Measurements from ENCODE around the gene ATG5. TPM values are rescaled to one million over a fixed set of nuclear protein-coding genes. Genes with fewer than 3 reads are reported as not detected.

ATG5 gene
- total RNA-seq, 2 donors from 2014 or later = 42.1 to 48.0 TPM

DNA sequence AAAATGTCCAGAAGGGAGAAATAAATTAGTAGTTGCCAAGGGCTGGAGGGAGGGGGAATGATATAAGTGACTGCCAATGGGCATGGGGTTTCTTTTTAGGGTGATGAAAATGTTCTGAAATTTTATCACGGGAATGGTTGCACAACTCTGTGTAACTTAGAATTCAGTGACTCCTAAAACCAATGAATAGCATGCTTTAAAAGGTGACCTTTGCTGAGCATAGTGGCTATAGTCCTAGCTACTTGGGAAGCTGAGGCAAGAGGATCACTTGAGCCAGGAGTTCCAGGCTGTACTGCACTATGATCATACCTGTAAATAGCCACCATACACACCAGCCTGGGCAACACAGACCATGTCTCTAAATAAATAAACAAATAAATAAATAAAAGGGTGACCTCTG is 109.0 kb downstream of the ATG5 start:
- Histone ChIP-seq H3K27me3 (no peaks in the 10 kb centered on the region), H3K4me3 (no peak overlapping the region), H3K27ac (no peak overlapping the region), H3K9ac (ENCODE audit: low read depth in 2 of 2, low read length in 2 of 2) (no peak overlapping the region), H3K9me3 (no peaks in the 10 kb centered on the region), H3K4me1 (no peaks in the 10 kb centered on the region), H3K36me3 (no peaks in the 10 kb centered on the region)
- TF ChIP-seq, protein P1, sequence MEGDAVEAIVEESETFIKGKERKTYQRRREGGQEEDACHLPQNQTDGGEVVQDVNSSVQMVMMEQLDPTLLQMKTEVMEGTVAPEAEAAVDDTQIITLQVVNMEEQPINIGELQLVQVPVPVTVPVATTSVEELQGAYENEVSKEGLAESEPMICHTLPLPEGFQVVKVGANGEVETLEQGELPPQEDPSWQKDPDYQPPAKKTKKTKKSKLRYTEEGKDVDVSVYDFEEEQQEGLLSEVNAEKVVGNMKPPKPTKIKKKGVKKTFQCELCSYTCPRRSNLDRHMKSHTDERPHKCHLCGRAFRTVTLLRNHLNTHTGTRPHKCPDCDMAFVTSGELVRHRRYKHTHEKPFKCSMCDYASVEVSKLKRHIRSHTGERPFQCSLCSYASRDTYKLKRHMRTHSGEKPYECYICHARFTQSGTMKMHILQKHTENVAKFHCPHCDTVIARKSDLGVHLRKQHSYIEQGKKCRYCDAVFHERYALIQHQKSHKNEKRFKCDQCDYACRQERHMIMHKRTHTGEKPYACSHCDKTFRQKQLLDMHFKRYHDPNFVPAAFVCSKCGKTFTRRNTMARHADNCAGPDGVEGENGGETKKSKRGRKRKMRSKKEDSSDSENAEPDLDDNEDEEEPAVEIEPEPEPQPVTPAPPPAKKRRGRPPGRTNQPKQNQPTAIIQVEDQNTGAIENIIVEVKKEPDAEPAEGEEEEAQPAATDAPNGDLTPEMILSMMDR (IDR thresholded peaks at IDR 0.05) = no peak
- DNase-seq = no peak
- intact Hi-C loops (cut with DNase I) = loop anchor here (10.0 kb wide), 1 partner anchor 482 kb away; no protein-coding TSS in a partner anchor

DNA sequence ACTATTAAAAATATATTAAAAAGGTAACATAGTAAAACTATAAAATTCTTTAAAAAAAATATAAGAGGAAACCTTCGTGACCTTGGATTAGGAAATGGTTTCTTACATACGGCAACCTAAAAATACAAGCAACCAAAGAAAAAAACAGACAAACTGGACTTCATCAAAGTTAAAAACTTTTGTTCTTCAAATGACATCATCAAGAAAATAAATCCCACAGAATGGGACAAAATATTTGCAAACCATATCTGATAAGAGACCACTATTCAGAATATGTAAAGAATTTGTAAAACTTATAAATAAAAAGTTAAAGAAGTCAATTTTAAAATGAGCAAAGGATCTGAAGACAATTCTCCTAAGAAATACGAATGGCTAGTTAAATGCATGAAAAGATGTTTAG is 110.0 kb downstream of the ATG5 start:
- Histone ChIP-seq H3K36me3 (no peaks in the 10 kb centered on the region), H3K4me1 (no peaks in the 10 kb centered on the region), H3K27ac (no peak overlapping the region), H3K27me3 (no peaks in the 10 kb centered on the region), H3K4me3 (no peak overlapping the region), H3K9ac (ENCODE audit: low read depth in 2 of 2, low read length in 2 of 2) (no peak overlapping the region), H3K9me3 (no peaks in the 10 kb centered on the region)
- DNase-seq = no peak
- TF ChIP-seq, protein P1 (IDR thresholded peaks at IDR 0.05) = no peak
- intact Hi-C loops (cut with DNase I) = loop anchor here (10.0 kb wide), 1 partner anchor 481 kb away; no protein-coding TSS in a partner anchor

DNA sequence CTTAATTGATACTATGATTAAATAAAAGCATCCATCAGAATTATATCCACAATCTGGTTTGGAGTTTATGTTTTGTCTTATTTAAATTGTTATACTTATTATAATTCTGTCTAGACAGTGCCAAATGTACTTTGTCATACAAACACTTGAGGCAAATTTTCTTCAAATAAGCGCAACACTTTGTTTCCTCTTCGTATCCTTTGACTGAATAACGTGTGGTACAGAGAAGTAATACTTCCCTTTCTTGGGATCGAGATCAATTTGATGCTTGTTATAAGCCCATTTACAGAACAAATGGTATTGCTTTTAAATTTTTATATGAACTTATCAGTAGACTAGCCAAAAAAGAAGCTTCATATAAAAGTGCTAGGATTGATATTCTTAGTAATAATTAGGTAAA is 111.0 kb downstream of the ATG5 start:
- no peaks in the 10 kb centered on the region for H3K36me3 ChIP-seq
- DNase-seq = no peak
- no peaks in the 10 kb centered on the region for H3K9me3 ChIP-seq
- H3K4me1 ChIP-seq = no peaks in the 10 kb centered on the region
- no peak overlapping the region for H3K9ac ChIP-seq (ENCODE audit: low read depth in 2 of 2, low read length in 2 of 2)
- no peaks in the 10 kb centered on the region for H3K27me3 ChIP-seq
- intact Hi-C loops (cut with DNase I) = loop anchor here (10.0 kb wide), 1 partner anchor 480 kb away; no protein-coding TSS in a partner anchor
- H3K27ac ChIP-seq = no peak overlapping the region
- no peak overlapping the region for H3K4me3 ChIP-seq
- TF ChIP-seq, protein P1 (IDR thresholded peaks at IDR 0.05) = no peak

DNA sequence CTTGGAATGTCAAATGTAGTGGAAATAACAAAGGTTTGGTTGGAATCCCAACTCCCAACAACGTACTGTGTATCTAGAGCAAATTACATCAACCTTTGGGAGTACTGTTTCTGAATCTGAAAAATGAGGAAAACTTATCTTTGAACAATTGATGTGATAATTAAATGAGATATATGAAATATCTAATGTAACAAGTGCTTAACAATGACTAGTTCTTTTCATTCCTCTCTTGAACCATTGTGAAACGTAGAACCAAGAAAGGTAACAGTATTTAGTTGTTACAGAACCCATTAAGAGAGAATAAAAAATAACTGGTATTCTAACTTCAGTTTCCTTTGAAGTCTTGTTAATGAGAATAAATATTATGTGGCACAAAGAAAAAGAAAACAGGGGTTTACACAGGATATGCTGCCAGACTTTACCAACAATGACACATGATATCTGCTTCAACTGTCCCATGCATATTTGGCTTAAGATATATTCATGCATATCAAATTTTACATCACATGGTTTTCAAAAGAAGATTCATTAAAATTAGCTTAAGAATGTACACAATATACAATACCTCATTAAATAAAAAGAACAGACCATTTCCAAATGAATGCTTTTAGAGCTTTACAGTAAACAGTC is 111.8 kb downstream of the ATG5 start:
- Histone ChIP-seq H3K27ac (no peak overlapping the region), H3K9ac (ENCODE audit: low read depth in 2 of 2, low read length in 2 of 2) (no peak overlapping the region), H3K36me3 (no peaks in the 10 kb centered on the region), H3K4me3 (no peak overlapping the region), H3K4me1 (no peaks in the 10 kb centered on the region), H3K9me3 (no peaks in the 10 kb centered on the region), H3K27me3 (no peaks in the 10 kb centered on the region)
- intact Hi-C loops (cut with DNase I) = loop anchor here (10.0 kb wide), 1 partner anchor 479 kb away; no protein-coding TSS in a partner anchor
- DNase-seq = no peak
- TF ChIP-seq, protein P1 (IDR thresholded peaks at IDR 0.05) = no peak

DNA sequence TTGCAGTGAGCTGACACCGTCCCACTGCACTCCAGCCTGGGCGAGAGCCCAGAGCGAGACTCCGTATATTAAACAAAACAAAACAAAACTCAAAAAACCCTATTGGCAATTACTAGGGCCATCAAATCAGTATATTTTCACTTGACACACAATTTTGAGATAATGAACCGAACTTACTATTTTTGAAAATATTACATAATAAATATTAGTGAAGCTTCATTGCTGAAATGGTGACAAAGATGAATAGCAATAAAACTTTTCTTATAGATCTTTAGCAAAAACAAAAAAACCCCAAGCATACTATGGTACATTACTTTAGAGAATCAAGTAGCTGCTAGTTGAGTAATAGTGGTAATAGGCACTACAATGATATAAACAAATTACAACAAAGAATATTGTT is 113.0 kb downstream of the ATG5 start:
- TF ChIP-seq, protein P1 (IDR thresholded peaks at IDR 0.05) = no peak
- Histone ChIP-seq H3K4me1 (no peaks in the 10 kb centered on the region), H3K4me3 (no peak overlapping the region), H3K9me3 (no peaks in the 10 kb centered on the region), H3K36me3 (no peaks in the 10 kb centered on the region), H3K27me3 (no peaks in the 10 kb centered on the region), H3K9ac (ENCODE audit: low read depth in 2 of 2, low read length in 2 of 2) (no peak overlapping the region), H3K27ac (no peak overlapping the region)
- intact Hi-C loops (cut with DNase I) = loop anchor here (10.0 kb wide), 1 partner anchor 478 kb away; no protein-coding TSS in a partner anchor
- DNase-seq = no peak

Measured in colonic mucosa (tissue), 4 donors.